Measurements from ENCODE around the gene TNRC6B.
"Not testable (repeated sequence)": the region's sequence is repeated elsewhere in the genome, so short reads cannot be mapped to it uniquely, and the experiment has no call there.

Gene TNRC6B

GRCh38 chr22:40196628-40197360 is 19.1 kb downstream of the TNRC6B start:
- Histone ChIP-seq H3K9me3 (ENCODE audit: insufficient read depth, low read length) (no peaks in the 10 kb centered on the region), H3K4me3 (ENCODE audit: insufficient read length, low read depth) (no peak overlapping the region), H3K9ac (ENCODE audit: insufficient read length, low read depth) (no peak overlapping the region), H3K4me1 (ENCODE audit: insufficient read depth, insufficient read length) (peaks cover 2% of the 10 kb centered on the region), H3K27me3 (ENCODE audit: insufficient read depth, insufficient read length) (no peaks in the 10 kb centered on the region), H3K36me3 (ENCODE audit: insufficient read depth, insufficient read length, low read length) (no peaks in the 10 kb centered on the region)
- TF ChIP-seq SUZ12 (IDR thresholded peaks at IDR 0.05; ENCODE audit: extremely low read depth, insufficient read depth, insufficient read length) (no peak), YY1 (IDR thresholded peaks at IDR 0.05; ENCODE audit: insufficient read depth, insufficient read length) (no peak), ZNF274 (IDR thresholded peaks at IDR 0.05; ENCODE audit: low read depth, low read length) (no peak)
- DNase-seq (ENCODE audit: low read depth, low spot score) = no peak

- not testable (repeated sequence) for H3K4me3 ChIP-seq (ENCODE audit: insufficient read length, low read depth); DNase-seq (ENCODE audit: low read depth, low spot score); H3K36me3 ChIP-seq (ENCODE audit: insufficient read depth, insufficient read length, low read length); H3K27me3 ChIP-seq (ENCODE audit: insufficient read depth, insufficient read length); H3K4me1 ChIP-seq (ENCODE audit: insufficient read depth, insufficient read length); H3K9ac ChIP-seq (ENCODE audit: insufficient read length, low read depth); H3K9me3 ChIP-seq (ENCODE audit: insufficient read depth, low read length)
These were observed 19.7 kb downstream of the TNRC6B start for GRCh38 chr22:40197421-40197820.

GRCh38 chr22:40198733-40199132 is 21.0 kb downstream of the TNRC6B start:
- DNase-seq (ENCODE audit: low read depth, low spot score) = no peak
- no peak overlapping the region for H3K9ac ChIP-seq (ENCODE audit: insufficient read length, low read depth)
- no peaks in the 10 kb centered on the region for H3K27me3 ChIP-seq (ENCODE audit: insufficient read depth, insufficient read length)

GRCh38 chr22:40199223-40199622 is 21.5 kb downstream of the TNRC6B start:
- peaks cover 7% of the 10 kb centered on the region for H3K36me3 ChIP-seq (ENCODE audit: insufficient read depth, insufficient read length, low read length)
- H3K27me3 ChIP-seq (ENCODE audit: insufficient read depth, insufficient read length) = no peaks in the 10 kb centered on the region
- no peaks in the 10 kb centered on the region for H3K4me1 ChIP-seq (ENCODE audit: insufficient read depth, insufficient read length)
- TF ChIP-seq ZNF274 (IDR thresholded peaks at IDR 0.05; ENCODE audit: low read depth, low read length) = no peak
- no peak for TF ChIP-seq SUZ12 (IDR thresholded peaks at IDR 0.05; ENCODE audit: extremely low read depth, insufficient read depth, insufficient read length)
- TF ChIP-seq YY1 (IDR thresholded peaks at IDR 0.05; ENCODE audit: insufficient read depth, insufficient read length) = no peak
- H3K9me3 ChIP-seq (ENCODE audit: insufficient read depth, low read length) = no peaks in the 10 kb centered on the region
- no peak overlapping the region for H3K4me3 ChIP-seq (ENCODE audit: insufficient read length, low read depth)
- no peak for DNase-seq (ENCODE audit: low read depth, low spot score)
- H3K9ac ChIP-seq (ENCODE audit: insufficient read length, low read depth) = no peak overlapping the region

More at GRCh38 chr22:40198733-40199132, 21.0 kb downstream of the TNRC6B start:
- peaks cover 7% of the 10 kb centered on the region for H3K36me3 ChIP-seq (ENCODE audit: insufficient read depth, insufficient read length, low read length)
- H3K4me3 ChIP-seq (ENCODE audit: insufficient read length, low read depth) = no peak overlapping the region
- H3K4me1 ChIP-seq (ENCODE audit: insufficient read depth, insufficient read length) = no peaks in the 10 kb centered on the region
- H3K9me3 ChIP-seq (ENCODE audit: insufficient read depth, low read length) = no peaks in the 10 kb centered on the region
- no peak for TF ChIP-seq ZNF274 (IDR thresholded peaks at IDR 0.05; ENCODE audit: low read depth, low read length)
- TF ChIP-seq SUZ12 (IDR thresholded peaks at IDR 0.05; ENCODE audit: extremely low read depth, insufficient read depth, insufficient read length) = no peak
- no peak for TF ChIP-seq YY1 (IDR thresholded peaks at IDR 0.05; ENCODE audit: insufficient read depth, insufficient read length)

- no peaks in the 10 kb centered on the region for H3K27me3 ChIP-seq (ENCODE audit: insufficient read depth, insufficient read length)
- no peaks in the 10 kb centered on the region for H3K4me1 ChIP-seq (ENCODE audit: insufficient read depth, insufficient read length)
- no peak for TF ChIP-seq YY1 (IDR thresholded peaks at IDR 0.05; ENCODE audit: insufficient read depth, insufficient read length)
- TF ChIP-seq SUZ12 (IDR thresholded peaks at IDR 0.05; ENCODE audit: extremely low read depth, insufficient read depth, insufficient read length) = no peak
- TF ChIP-seq ZNF274 (IDR thresholded peaks at IDR 0.05; ENCODE audit: low read depth, low read length) = no peak
- no peak for DNase-seq (ENCODE audit: low read depth, low spot score)
- no peak overlapping the region for H3K9ac ChIP-seq (ENCODE audit: insufficient read length, low read depth)
- H3K36me3 ChIP-seq (ENCODE audit: insufficient read depth, insufficient read length, low read length) = peaks cover 7% of the 10 kb centered on the region
- no peaks in the 10 kb centered on the region for H3K9me3 ChIP-seq (ENCODE audit: insufficient read depth, low read length)
- H3K4me3 ChIP-seq (ENCODE audit: insufficient read length, low read depth) = no peak overlapping the region
These were observed 22.1 kb downstream of the TNRC6B start for GRCh38 chr22:40199852-40200251.

GRCh38 chr22:40200795-40201530 is 23.2 kb downstream of the TNRC6B start:
- Histone ChIP-seq H3K9ac (ENCODE audit: insufficient read length, low read depth) (no peak overlapping the region), H3K9me3 (ENCODE audit: insufficient read depth, low read length) (no peaks in the 10 kb centered on the region), H3K4me3 (ENCODE audit: insufficient read length, low read depth) (no peak overlapping the region), H3K4me1 (ENCODE audit: insufficient read depth, insufficient read length) (no peaks in the 10 kb centered on the region), H3K36me3 (ENCODE audit: insufficient read depth, insufficient read length, low read length) (peaks cover 7% of the 10 kb centered on the region), H3K27me3 (ENCODE audit: insufficient read depth, insufficient read length) (no peaks in the 10 kb centered on the region)
- no peak for DNase-seq (ENCODE audit: low read depth, low spot score)
- TF ChIP-seq ZNF274 (IDR thresholded peaks at IDR 0.05; ENCODE audit: low read depth, low read length) = no peak
- TF ChIP-seq SUZ12 (IDR thresholded peaks at IDR 0.05; ENCODE audit: extremely low read depth, insufficient read depth, insufficient read length) = no peak
- no peak for TF ChIP-seq YY1 (IDR thresholded peaks at IDR 0.05; ENCODE audit: insufficient read depth, insufficient read length)

GRCh38 chr22:40202225-40202944 is 24.7 kb downstream of the TNRC6B start:
- Histone ChIP-seq H3K9me3 (ENCODE audit: insufficient read depth, low read length) (no peaks in the 10 kb centered on the region), H3K4me3 (ENCODE audit: insufficient read length, low read depth) (no peak overlapping the region), H3K9ac (ENCODE audit: insufficient read length, low read depth) (no peak overlapping the region), H3K27me3 (ENCODE audit: insufficient read depth, insufficient read length) (no peaks in the 10 kb centered on the region), H3K36me3 (ENCODE audit: insufficient read depth, insufficient read length, low read length) (peaks cover 7% of the 10 kb centered on the region), H3K4me1 (ENCODE audit: insufficient read depth, insufficient read length) (no peaks in the 10 kb centered on the region)
- TF ChIP-seq SUZ12 (IDR thresholded peaks at IDR 0.05; ENCODE audit: extremely low read depth, insufficient read depth, insufficient read length) (no peak), YY1 (IDR thresholded peaks at IDR 0.05; ENCODE audit: insufficient read depth, insufficient read length) (no peak), ZNF274 (IDR thresholded peaks at IDR 0.05; ENCODE audit: low read depth, low read length) (no peak)
- no peak for DNase-seq (ENCODE audit: low read depth, low spot score)
